K562 (cell line): ENCODE measurements around the gene BMP2K. TPM values are rescaled to one million over a fixed set of nuclear protein-coding genes. Genes with fewer than 3 reads are reported as not detected.

Experiments used
- CBFA2T3 ChIP-seq: fragments of 450-650 bp; IDR thresholded peaks from 2 replicates; pipeline ENCODE4 v1.6.1; 2017
- CEBPB ChIP-seq: fragments of 450-650 bp; IDR thresholded peaks from 2 replicates; pipeline ENCODE4 v1.6.1; 2016; ENCODE audit warnings: missing genetic modification characterization, missing compliant biosample characterization
- GABPB2 ChIP-seq: fragments of 250-450 bp; sonication (Bioruptor Pico); conservative IDR thresholded peaks from 2 replicates; pipeline ENCODE4 v1.5.1; 2021; ENCODE audit warnings: mild to moderate bottlenecking
- HDAC6 ChIP-seq: IDR thresholded peaks from 2 replicates; pipeline ENCODE4 v1.6.1; 2012; ENCODE audit warnings: low read depth, mild to moderate bottlenecking, control low read depth, inconsistent platforms, low read length, moderate library complexity
- LCOR ChIP-seq: sonication (generic); formaldehyde crosslinking; IDR thresholded peaks from 2 replicates; pipeline ENCODE4 v1.8.0; 2022; ENCODE audit warnings: mild to moderate bottlenecking, missing genetic modification reagents
- LEF1 ChIP-seq: fragments of 450-650 bp; IDR thresholded peaks from 2 replicates; pipeline ENCODE4 v1.6.1; 2016; ENCODE audit warnings: mild to moderate bottlenecking
- MAZ ChIP-seq, 2 experiments: fragments of 450-650 bp in 1 of 2; sonication (generic) in 1 of 2; formaldehyde crosslinking; IDR thresholded peaks in 1 of 2; conservative IDR thresholded peaks in 1 of 2; 2 replicates each; pipeline versions ENCODE4 v1.4.0 to v1.5.0; 2020; ENCODE audit warnings: mild to moderate bottlenecking in 1 of 2, missing genetic modification reagents in 1 of 2
- NFYB ChIP-seq: IDR thresholded peaks from 2 replicates; pipeline ENCODE4 v1.6.1; 2011; ENCODE audit warnings: mild to moderate bottlenecking, moderate library complexity; ENCODE audit not compliant: insufficient read length; ENCODE audit errors: extremely low read depth
- NR2C2 ChIP-seq, 2 experiments: fragments of 200-800 bp in 1 of 2; sonication (Bioruptor generic) in 1 of 2; sonication (generic) in 1 of 2; formaldehyde crosslinking in 1 of 2; IDR thresholded peaks; 2 replicates each; pipeline versions ENCODE4 v1.6.1 to v1.8.0; 2016 to 2022; ENCODE audit warnings: mild to moderate bottlenecking in 1 of 2, missing compliant biosample characterization in 1 of 2, missing genetic modification characterization in 1 of 2, missing genetic modification reagents in 1 of 2
- RBM25 ChIP-seq: fragments of 200-400 bp; formaldehyde crosslinking; IDR thresholded peaks from 2 replicates; pipeline ENCODE4 v1.6.1; 2018; ENCODE audit warnings: low read length, low read depth, moderate library complexity; ENCODE audit not compliant: severe bottlenecking
- SIN3B ChIP-seq: fragments of 450-650 bp; IDR thresholded peaks from 2 replicates; pipeline ENCODE4 v1.6.1; 2017; ENCODE audit warnings: low read depth, mild to moderate bottlenecking, moderate library complexity
- SMAD3 ChIP-seq: fragments of 450-650 bp; formaldehyde crosslinking; conservative IDR thresholded peaks from 2 replicates; pipeline ENCODE4 v1.4.0; 2020; ENCODE audit warnings: mild to moderate bottlenecking
- TBL1XR1 ChIP-seq, 2 experiments: IDR thresholded peaks; 2 replicates each; pipeline ENCODE4 v1.6.1; 2012; ENCODE audit warnings: improper control_type of control experiment in 2 of 2, low read length in 2 of 2, mild to moderate bottlenecking in 1 of 2
- TBP ChIP-seq: optimal IDR thresholded peaks from 2 replicates; pipeline ENCODE3; 2011; ENCODE audit warnings: low read depth, low read length, improper control_type of control experiment
- TCF3 ChIP-seq: sonication (generic); formaldehyde crosslinking; IDR thresholded peaks from 2 replicates; pipeline ENCODE4 v1.4.0; 2020; ENCODE audit warnings: mild to moderate bottlenecking, missing genetic modification reagents
- TOE1 ChIP-seq, 2 experiments: fragments of 450-650 bp in 1 of 2; sonication (generic) in 1 of 2; formaldehyde crosslinking in 1 of 2; IDR thresholded peaks; 2 replicates each; pipeline versions ENCODE4 v1.7.1 to v1.8.0; 2016 to 2022; ENCODE audit warnings: borderline replicate concordance in 2 of 2, mild to moderate bottlenecking in 2 of 2, antibody characterized with exemption in 1 of 2, inconsistent platforms in 1 of 2, low read depth in 1 of 2, missing genetic modification reagents in 1 of 2, moderate library complexity in 1 of 2
- U2AF2 ChIP-seq: fragments of 200-400 bp; formaldehyde crosslinking; optimal IDR thresholded peaks from 2 replicates; pipeline ENCODE3; 2017; ENCODE audit warnings: low read depth, mild to moderate bottlenecking, low read length
- ZNF282 ChIP-seq: sonication (generic); formaldehyde crosslinking; IDR thresholded peaks from 2 replicates; pipeline ENCODE4 v1.8.1; 2023; ENCODE audit warnings: missing genetic modification reagents
- polyA plus RNA-seq, 8 experiments: library from polyadenylated mRNA; depleted of rRNA in 4 of 8; stranded (reverse) in 5 of 8; unstranded in 3 of 8; fragments of >200 nt; fragmentation: Nextera tagmentation in 2 of 8; fragmentation: Illumina TruSeq in 1 of 8; extraction: Ambion mirVana in 2 of 8; extraction: Trizol in 1 of 8; gene quantifications; 2 replicates each; pipeline versions ENCODE4 v1.2.1 to v1.2.3, GENCODE V29; 2011 to 2014; ENCODE audit warnings: inconsistent platforms in 1 of 8, missing spikeins in 1 of 8
- total RNA-seq, 7 experiments: library from RNA; depleted of rRNA in 6 of 7; stranded (reverse); fragments of >200 nt in 6 of 7; fragmentation: Illumina TruSeq in 2 of 7; extraction: Trizol in 2 of 7; gene quantifications; 2 replicates each; pipeline versions ENCODE4 v1.2.1 to v1.2.3, GENCODE V29; 2011 to 2021; ENCODE audit warnings: low replicate concordance in 1 of 7
- TF ChIP-seq, protein P1 (sequence below): sonication (generic); formaldehyde crosslinking; IDR thresholded peaks from 2 replicates; pipeline ENCODE4 v1.8.1; 2023; ENCODE audit warnings: mild to moderate bottlenecking, missing genetic modification reagents
- TF ChIP-seq, protein P2 (sequence below): fragments of 150-350 bp; IDR thresholded peaks from 2 replicates; pipeline ENCODE4 v1.6.1; 2014; ENCODE audit warnings: low read depth, mild to moderate bottlenecking, low read length, borderline replicate concordance

Gene BMP2K
- total and polyA plus RNA-seq, 9 of the 15 experiments (the other 6 are each of a cell fraction or from before 2014, with no cell fraction given) = 17.0 to 217 (median 104) TPM

GRCh38 chr4:78784236-78784865, 8.2 kb downstream of the BMP2K start (continued):
- no peak for TF ChIP-seq TOE1 (IDR thresholded peaks at IDR 0.05; ENCODE audit: borderline replicate concordance)
- TF ChIP-seq TOE1 (CRISPR knock-in tag; IDR thresholded peaks at IDR 0.05; ENCODE audit: borderline replicate concordance, low read depth) = no peak
- TF ChIP-seq NFYB = no peak
- TF ChIP-seq U2AF2 = no peak
- no peak for TF ChIP-seq SMAD3 (CRISPR knock-in tag)
- TF ChIP-seq, protein P1, sequence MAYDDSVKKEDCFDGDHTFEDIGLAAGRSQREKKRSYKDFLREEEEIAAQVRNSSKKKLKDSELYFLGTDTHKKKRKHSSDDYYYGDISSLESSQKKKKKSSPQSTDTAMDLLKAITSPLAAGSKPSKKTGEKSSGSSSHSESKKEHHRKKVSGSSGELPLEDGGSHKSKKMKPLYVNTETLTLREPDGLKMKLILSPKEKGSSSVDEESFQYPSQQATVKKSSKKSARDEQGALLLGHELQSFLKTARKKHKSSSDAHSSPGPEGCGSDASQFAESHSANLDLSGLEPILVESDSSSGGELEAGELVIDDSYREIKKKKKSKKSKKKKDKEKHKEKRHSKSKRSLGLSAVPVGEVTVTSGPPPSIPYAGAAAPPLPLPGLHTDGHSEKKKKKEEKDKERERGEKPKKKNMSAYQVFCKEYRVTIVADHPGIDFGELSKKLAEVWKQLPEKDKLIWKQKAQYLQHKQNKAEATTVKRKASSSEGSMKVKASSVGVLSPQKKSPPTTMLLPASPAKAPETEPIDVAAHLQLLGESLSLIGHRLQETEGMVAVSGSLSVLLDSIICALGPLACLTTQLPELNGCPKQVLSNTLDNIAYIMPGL (CRISPR knock-in tag) = no peak
- TF ChIP-seq CEBPB (tag) = no peak
- TF ChIP-seq HDAC6 = no peak
- TF ChIP-seq SIN3B = no peak
- TF ChIP-seq MAZ (CRISPR knock-in tag; conservative IDR thresholded peaks at IDR 0.05 in 1 of 2, IDR thresholded peaks at IDR 0.05 in 1 of 2) = no peak
- TF ChIP-seq TBP = no peak
- TF ChIP-seq LCOR = peak; percentile 64
- TF ChIP-seq, protein P2, sequence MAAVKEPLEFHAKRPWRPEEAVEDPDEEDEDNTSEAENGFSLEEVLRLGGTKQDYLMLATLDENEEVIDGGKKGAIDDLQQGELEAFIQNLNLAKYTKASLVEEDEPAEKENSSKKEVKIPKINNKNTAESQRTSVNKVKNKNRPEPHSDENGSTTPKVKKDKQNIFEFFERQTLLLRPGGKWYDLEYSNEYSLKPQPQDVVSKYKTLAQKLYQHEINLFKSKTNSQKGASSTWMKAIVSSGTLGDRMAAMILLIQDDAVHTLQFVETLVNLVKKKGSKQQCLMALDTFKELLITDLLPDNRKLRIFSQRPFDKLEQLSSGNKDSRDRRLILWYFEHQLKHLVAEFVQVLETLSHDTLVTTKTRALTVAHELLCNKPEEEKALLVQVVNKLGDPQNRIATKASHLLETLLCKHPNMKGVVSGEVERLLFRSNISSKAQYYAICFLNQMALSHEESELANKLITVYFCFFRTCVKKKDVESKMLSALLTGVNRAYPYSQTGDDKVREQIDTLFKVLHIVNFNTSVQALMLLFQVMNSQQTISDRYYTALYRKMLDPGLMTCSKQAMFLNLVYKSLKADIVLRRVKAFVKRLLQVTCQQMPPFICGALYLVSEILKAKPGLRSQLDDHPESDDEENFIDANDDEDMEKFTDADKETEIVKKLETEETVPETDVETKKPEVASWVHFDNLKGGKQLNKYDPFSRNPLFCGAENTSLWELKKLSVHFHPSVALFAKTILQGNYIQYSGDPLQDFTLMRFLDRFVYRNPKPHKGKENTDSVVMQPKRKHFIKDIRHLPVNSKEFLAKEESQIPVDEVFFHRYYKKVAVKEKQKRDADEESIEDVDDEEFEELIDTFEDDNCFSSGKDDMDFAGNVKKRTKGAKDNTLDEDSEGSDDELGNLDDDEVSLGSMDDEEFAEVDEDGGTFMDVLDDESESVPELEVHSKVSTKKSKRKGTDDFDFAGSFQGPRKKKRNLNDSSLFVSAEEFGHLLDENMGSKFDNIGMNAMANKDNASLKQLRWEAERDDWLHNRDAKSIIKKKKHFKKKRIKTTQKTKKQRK = no peak
- TF ChIP-seq CBFA2T3 = peak; percentile 52; the same call in 1 of the 2 replicates
- no peak for TF ChIP-seq ZNF282
- TF ChIP-seq RBM25 = no peak
- TF ChIP-seq LEF1 = no peak
- no peak for TF ChIP-seq NR2C2 (CRISPR knock-in tag; IDR thresholded peaks at IDR 0.05)
- TF ChIP-seq NR2C2 (tag; IDR thresholded peaks at IDR 0.05) = no peak
- TF ChIP-seq TCF3 (CRISPR knock-in tag) = 0 out of 2 replicates have a peak, but pooled peaks have one; percentile 21
- TF ChIP-seq GABPB2 (CRISPR knock-in tag) = no peak
- peak in 1 of 2 experiments; percentile 86; a peak in 2 of 4 replicates for TF ChIP-seq TBL1XR1 (IDR thresholded peaks at IDR 0.05; ENCODE audit: low read length in 2 of 2)
